H4 (cell line): ENCODE results near the gene GPS2. TPM values are rescaled to one million over a fixed set of nuclear protein-coding genes. Genes with fewer than 3 reads are reported as not detected.

Experiments used
- DNase-seq: peaks from one replicate; pipeline ENCODE4 v3.0.0-alpha.2; 2015; ENCODE audit warnings: low spot score
- total RNA-seq: library from RNA; depleted of rRNA; stranded (reverse); fragments of >200 nt; shearing (Covaris generic); gene quantifications from 2 replicates; pipeline ENCODE4 v1.2.3, GENCODE V29; 2014

The GPS2 gene
- total RNA-seq, 1 experiment from 2014 or later = 65.1 TPM

GRCh38 chr17:7317161-7317803 is 2.1 kb upstream of the GPS2 start:
- no peak for DNase-seq

DNA sequence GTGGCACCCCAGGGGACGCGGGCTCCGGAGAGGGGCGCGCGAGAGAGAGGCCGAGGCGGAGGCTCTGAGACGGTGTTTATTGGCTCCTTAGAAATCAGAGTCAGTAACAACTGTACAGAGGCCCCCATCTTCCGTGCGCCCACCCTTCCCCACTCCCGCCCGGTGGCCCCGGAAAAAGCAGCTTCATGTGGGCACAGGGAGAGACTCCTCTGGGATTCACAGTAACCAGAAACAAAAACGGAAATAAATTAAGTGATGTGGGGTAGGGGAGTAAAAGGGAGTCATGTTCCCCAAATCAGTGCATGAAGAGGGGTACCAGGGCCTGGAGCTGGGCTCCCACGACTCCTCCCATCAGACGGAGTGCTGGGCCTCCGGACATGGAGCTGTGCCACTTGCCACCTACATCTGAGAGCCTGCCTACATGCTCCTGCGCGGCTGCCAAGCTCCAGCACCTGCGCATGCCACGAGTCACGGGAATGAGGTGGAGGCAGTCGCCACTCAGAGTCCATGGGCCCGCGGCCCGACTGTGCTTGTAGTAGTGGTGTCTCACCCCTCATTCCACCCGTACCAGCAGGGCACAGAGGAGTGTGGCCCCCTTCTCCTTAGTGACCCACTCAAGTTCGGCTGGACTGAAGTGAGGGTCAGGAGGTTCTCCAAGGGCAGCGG is 543 bp upstream of the GPS2 start:
- DNase-seq = no peak

DNA sequence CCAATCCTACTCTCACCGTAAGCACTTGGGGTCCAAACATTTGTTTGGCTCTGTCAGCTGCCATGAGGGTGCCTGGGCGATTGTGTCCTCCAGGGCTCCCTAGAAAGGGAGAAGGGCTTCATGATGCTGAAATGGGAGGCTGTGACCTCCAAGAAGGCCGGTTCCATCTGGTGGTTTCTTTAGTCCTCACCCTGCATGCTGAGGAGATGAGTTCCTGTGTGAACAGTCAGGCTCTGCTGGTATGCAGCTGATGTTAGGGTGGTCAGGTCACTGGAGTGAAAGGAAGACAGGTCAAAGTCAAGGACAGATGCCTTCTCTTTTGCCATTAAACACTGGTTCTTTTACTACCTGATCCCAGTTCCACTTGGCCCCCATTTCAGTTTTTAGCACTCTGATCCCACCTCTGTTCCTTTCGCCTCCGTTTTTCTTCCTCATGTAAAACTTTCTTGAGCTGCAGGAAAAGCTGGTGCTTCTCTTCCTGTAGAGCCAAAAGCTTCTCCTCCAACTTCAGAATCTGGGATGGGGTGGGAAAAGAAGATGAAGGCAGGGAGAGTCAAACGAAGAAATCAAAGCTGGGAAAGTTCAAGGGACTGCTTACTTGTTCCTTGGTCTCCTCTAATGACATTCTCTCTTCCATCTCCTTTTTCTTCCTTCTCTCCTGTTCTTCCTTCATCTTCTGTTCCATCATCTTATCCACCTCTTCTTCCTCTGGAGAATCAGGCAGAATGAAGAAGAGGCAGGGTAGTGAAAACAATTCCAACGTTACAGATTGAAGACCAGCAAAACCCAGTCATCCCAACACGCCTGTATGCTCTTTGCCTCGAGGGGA is 1.1 kb downstream of the GPS2 start:
- DNase-seq = no peak

DNA sequence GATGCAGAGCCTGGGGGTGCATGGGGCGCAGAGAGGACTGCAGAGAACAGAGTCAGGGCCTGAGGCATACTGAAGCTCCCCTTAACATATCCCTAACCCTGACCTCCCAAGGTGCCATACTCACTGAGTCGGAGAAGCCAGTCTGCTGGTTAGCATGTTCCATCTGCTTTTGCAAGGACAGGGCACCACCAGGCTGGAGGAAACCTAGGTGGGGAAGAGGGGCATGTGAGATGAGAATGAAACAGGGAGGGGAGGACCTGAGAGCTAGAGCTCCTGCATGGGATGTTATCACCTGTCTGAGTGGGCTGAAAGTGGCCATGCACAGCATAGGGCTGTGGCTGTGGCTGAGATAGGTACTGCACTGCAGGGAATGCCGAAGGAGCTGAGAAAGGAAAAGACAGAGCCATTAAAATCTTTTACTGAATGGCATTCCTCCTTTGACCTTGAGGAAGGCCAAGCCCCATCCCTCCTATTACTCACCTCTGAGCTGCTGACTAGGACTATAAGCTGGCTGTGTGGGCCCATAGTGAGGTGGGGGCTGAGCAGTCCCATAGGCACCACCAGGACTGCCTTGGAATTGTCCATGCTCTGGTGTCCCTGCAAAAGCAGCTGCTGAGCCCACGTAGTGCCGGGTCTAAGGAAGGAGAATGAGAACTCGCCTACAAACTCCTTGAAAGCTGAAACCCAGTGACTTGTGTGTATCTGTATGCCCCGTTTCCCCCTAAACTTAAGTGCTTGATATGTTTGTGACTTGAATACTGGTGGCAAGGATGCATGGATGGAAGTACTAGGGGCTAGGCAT is 1.9 kb downstream of the GPS2 start:
- no peak for DNase-seq

DNA sequence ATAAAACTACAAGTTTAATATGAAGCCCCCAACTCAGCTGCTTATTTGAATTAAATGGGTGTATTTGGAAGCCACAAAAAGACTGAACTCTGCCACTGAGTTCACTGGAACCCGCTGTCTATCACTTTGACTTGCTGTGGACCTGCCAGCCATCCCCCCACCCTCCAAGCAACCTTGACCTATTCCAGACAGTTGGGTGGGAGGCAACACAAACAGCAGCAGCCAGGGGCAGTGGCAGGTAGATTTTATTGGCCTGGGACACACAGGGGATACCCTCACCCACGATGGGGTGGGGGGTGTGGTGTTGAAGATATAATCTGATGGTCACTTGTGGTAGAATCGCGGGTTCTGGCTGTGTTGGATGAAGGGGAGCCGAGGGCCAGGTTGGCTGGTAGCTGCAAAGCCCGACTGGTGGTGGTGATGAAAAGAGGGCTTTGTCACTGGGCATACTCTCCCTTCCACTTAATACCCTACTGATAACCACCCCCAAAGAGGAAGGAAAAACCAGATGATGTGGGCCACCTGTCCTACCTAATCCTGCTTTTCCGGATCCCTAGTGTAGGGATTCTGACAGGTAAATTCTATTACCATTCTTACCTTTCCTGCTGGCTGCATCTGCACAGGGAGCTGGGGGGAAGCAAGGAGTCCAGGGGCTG is 2.6 kb downstream of the GPS2 start:
- DNase-seq = no peak

- DNase-seq = no peak
Measured at GRCh38 chr17:7311110-7311705, 4.0 kb downstream of the GPS2 start.

DNA sequence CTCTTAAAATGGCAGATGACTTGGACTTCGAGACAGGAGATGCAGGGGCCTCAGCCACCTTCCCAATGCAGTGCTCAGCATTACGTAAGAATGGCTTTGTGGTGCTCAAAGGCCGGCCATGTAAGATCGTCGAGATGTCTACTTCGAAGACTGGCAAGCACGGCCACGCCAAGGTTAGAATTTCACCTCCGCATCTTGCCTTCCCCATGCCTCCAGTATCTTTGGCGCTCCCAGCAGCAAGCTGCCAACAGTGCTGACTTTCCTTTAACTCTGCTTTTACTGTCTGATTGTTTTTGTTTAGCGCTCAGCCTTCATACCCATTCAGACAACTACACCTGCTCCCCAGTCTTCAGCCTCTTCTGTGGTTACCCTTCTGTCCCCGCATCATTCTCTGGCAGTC is 5.5 kb downstream of the GPS2 start:
- no peak for DNase-seq

DNA sequence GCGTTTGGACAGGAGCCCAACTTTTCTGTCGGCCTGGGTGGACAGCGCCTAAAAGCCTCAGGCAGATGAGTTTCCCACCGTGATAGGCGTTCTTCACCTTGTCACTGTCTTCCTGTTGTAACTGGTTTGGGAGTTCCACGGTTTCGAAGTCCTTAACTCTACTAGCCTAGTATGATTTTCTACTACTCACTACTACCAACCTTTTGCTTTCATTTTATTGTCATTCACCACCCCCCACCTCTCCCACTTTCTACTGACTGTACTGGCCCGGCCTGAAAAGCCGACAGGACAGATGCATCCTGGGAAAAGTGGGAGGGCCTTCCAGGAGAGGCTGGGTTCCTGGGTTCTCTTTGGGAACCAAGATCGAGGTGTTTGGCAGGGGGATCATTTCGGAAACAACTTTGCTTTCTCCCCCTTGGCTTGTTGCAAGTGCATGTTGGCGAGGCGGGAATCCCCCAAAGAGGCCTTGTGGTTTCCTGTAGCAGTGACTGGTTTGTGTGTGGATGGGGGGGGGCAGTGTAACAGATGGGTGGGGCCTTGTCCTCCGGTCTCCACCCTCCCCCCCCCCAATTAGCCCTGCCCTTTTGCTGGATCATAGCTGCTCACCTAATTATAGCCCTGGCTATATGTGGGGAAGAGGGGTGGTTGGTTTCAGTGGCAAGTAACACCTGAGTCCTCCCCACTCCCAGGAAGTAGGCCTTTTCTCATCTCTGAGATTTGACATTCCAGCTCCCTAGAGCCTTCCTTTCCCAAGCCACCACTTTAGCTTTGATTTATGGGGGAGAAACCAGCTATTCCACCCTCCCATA is 6.3 kb downstream of the GPS2 start:
- DNase-seq = peak; percentile 59

GRCh38 chr17:7307686-7308624 is 7.2 kb downstream of the GPS2 start:
- DNase-seq = no peak

- DNase-seq = peak; percentile 98
Measured at GRCh38 chr17:7306911-7307685, 8.1 kb downstream of the GPS2 start, which contains the start of gene EIF5A. EIF5A (plus strand) TSS chr17:7307628; CDS start chr17:7309636, 2,008 bp downstream.

GRCh38 chr17:7304179-7304578 is 11.0 kb downstream of the GPS2 start:
- no peak for DNase-seq

GRCh38 chr17:7296189-7296861 is 18.8 kb downstream of the GPS2 start:
- peak; percentile 59 for DNase-seq

DNA sequence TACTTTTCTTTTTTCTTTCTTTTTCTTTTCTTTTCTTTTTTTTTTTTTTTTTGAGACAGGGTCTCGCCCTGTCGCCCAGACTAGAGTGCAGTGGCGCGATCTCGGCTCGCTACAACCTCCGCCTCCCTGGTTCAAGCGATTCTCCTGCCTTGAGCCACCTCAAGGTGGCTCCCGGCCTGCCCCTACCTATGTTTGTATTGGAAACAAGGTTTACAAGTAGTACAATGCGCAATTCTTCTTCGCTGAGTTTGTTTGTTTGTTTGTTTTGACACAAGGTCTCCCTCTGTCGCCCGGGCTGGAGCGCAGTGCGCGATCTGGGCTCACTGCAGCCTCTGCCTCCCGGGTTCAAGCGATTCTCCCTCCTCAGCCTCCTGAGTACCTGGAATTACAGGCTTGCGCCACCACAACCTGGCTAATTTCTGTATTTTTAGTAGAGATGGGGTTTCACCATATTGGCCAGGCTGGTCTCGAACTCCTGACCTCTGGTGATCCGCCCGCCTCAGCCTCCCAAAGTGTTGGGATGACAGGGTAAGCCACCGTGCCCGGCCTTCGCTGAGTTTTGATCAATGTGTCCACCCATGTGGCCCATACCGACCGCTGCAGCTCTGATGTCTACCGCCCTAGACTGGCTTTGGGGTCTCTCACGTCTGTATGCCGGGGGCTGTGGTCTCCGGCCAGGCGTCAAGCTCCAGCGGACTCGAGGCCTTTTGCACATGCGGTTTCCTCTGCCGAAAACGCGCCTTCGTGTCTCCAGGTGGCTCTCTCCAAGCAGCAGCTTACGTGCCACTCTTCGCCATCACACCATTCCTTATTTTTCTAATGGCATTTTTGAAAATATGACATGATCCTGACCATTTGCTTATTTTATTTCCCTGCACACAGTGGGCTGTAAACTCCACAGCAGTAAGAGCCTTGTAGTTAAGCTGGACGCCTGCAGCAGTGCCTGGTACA is 19.7 kb downstream of the GPS2 start:
- DNase-seq = no peak

GRCh38 chr17:7294614-7295153 is 20.5 kb downstream of the GPS2 start, which contains the start of gene YBX2:
YBX2 (minus strand) TSS chr17:7294639; CDS start chr17:7294500, 139 bp downstream.
- no peak for DNase-seq

DNA sequence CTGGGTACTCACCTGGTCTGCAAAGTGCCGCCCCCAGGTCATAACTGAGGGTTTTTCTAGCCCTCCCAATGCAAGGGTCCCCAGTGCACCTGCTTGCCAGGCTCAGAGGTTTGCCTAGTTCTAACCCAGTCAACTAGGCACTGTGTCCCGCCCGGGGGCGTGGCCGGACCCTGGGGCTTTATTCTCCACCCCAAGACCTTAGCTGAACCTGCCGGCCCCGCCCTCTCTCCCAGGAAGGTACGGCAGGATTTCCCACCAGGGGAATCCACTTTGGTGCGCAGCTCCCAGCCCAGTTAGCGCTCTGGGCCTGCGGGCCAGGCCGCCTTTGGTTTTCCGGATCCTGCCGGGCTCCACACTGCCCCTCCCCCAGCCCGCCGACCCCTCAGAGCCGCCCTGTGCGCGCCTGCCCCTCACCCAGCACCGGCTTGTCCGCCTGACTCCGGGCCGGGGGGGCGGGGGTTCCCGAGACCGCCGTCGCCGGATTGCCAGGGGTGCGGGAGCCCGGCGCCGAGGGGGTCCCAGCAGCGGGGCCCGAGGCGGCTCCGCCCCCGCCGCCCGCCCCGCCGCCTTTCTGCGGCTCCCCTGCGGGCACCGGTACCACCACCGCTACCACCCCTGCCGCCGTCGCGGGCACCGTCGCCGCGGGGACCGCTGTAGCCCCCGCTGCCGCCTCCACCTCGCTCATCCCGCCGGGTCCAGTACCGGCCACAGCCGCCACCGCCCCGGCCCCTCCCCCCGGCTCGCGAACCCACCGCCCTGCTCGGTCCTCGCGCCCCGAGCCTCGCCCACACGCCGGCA is 21.1 kb downstream of the GPS2 start:
- no peak for DNase-seq
